GM19025 (cell line): ENCODE measurements around the gene PGK2.
"Not testable (repeated sequence)": the region's sequence is repeated elsewhere in the genome, so short reads cannot be mapped to it uniquely, and the experiment has no call there.

Source experiments
- ATAC-seq: cut with Tn5 transposase; IDR thresholded peaks from one replicate; pipeline ENCODE4 v1.9.1; 2021; ENCODE audit warnings: mild to moderate bottlenecking, low read depth, moderate library complexity; ENCODE audit not compliant: unreplicated experiment

The PGK2 gene

DNA sequence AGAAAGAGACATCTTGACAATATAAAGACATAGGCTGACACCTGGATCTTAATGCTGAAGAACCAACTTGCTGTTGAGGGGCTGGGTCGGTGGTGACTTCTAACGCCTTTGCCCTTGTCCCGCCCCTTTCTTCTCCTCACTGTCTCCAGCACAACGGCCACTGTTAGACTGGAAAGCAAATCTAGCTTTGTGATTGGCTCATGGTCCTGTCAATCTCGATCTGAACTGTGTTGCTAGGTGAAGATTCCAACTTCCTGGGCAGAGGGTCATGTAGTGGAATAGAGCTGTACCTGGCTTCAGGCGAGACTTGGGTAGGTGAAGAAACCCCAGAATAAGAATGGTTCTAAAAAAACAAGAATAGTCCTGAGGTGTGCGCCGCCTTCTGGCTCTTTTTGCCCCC lies at the start of gene PGK2:
PGK2 (minus strand) TSS at position 110 of the 400 bp plus-strand sequence; CDS start at position 12, 98 bp downstream.
- ATAC-seq, result no peak

GRCh38 chr6:49835140-49835539 lies 48.1 kb upstream of the PGK2 start:
- no peak for ATAC-seq

GRCh38 chr6:49833386-49833785 lies 46.3 kb upstream of the PGK2 start:
- ATAC-seq, result no peak

GRCh38 chr6:49826743-49827406 lies 39.8 kb upstream of the PGK2 start:
- peak; percentile 95 for ATAC-seq

DNA sequence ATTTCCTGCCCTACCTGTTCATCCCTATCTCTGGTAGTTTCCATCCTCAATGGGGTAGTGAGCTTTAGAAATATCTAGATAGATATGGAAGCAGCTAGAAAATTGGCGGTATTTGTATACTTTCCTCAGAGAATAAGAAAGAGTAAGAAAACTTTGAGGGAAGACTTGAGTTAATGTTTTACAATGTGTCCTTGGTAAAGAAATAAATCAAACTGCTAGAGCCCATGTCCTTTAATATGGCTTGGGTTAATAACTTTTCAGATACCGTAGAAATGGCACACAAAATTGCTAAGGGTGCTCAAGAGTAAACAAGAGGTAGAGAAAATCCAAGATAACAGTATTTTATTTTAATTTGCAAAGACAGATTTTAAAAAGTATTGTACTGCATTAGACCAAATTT lies 28.1 kb upstream of the PGK2 start:
- no peak for ATAC-seq

DNA sequence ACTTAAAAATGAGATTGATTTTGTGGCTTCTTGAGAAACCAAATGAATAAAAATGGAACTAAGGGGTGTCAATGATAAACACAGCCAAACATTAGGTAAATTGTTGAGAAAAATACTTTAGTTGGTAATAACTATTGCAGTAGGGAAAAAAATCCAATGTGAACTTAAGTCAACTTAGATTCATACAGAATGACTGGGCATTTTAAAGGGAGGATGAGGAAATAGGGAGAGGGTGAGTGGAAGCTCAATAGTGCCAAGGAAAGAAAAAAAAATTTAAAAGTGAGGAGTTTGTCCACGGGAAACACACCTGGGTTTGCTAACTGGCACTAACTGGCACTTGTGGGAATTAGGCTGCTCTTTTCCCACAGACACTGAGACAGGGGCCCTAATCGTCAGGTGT lies 26.2 kb upstream of the PGK2 start:
- ATAC-seq, result no peak

DNA sequence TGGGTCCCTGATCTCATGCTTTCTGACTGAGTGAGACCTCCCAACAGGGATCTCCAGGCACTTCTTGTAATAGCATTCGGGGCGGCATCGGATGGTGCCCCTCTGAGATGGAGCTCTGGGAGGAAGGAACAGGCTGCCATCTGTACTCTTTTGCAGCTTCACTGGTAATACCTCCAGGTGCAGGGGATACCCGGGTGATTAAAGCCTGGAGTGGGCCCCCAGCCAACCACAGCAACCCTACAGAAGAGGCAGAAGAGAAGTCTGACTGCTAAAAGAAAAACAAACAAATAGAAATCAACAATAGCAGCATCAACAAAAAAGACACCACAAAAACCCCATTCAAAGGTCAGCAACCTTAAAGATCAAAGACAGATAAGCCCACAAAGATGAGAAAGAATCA lies 19.1 kb upstream of the PGK2 start:
- no peak for ATAC-seq

GRCh38 chr6:49805246-49805645 lies 18.2 kb upstream of the PGK2 start:
- no peak for ATAC-seq

DNA sequence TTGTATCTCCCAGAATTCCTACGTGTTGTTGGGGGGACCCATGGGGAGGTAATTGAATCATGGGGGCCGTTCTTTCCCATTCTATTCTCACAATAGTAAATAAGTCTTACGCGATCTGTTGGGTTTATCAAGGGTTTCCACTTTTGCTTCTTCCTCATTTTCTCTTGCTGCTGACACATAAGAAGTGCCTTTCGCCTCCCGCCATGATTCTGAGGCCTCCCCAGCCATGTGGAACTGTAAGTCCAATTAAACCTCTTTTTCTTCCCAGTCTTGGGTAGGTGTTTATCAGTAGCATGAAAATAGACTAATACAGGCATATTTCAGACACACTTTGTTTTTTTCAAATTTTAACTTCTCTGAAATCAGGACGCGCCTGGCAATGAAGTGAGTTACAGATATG lies 14.4 kb upstream of the PGK2 start:
- no peak for ATAC-seq

DNA sequence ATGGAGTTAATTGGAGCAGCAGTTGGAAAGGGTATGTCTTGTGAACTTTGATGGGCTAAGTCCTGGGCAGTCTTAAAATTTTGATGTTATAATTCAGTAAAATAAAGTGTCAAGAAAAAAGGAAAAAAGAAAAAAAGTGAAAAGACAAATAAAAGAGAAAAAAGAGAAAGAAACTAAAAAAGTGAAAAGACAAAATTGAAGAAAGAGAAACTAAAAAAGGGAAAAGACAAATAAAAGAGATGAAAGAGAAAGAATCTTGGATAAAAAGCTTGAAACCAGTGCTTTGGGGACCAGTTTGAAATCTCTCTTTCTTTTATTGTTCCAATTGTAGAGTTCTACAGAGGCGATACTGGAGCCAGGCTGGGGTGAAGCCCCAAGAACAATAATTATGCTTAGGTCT lies 12.0 kb upstream of the PGK2 start:
- ATAC-seq, result no peak

GRCh38 chr6:49796842-49797455 lies 9.9 kb upstream of the PGK2 start:
- not testable (repeated sequence) for ATAC-seq

DNA sequence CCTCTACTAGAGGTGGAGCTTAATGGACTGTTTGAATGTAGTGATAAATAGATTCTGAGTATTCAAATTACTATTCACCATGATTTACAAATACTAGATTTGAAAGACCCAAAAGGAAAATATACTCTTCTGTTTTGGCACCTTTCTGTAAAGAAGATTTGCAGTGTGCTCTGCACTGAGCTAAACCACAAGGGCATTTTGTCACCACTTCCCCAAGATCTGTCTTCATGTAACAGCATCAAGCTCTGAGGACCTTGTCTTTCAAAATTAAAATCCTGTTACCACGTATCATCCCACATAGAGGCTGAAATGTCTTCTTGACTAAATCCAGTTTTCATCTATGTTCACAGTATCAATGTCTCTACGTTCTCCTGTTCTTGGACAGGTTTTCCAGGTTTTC lies 3.3 kb upstream of the PGK2 start:
- no peak for ATAC-seq

DNA sequence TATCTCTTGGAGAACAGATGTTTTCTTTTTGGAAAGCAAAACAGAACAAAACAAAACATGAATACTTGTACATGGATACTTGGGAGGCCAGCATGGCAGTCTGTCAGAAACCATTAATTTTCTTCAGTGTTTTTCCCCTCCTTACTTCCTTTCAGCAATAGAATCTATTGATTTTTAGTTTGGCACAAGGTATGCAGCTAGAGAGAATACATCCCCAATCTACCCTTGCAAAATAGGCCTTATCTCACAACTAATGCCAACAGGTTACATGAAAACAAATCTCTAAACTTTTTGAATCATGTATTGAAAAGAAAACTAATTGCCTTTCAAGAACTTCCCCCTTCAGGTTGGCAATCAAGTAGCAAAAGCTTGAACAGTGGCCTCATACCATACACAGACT lies 2.8 kb downstream of the PGK2 start:
- no peak for ATAC-seq

- ATAC-seq, result no peak
These were observed 4.4 kb downstream of the PGK2 start for GRCh38 chr6:49782725-49783124.

DNA sequence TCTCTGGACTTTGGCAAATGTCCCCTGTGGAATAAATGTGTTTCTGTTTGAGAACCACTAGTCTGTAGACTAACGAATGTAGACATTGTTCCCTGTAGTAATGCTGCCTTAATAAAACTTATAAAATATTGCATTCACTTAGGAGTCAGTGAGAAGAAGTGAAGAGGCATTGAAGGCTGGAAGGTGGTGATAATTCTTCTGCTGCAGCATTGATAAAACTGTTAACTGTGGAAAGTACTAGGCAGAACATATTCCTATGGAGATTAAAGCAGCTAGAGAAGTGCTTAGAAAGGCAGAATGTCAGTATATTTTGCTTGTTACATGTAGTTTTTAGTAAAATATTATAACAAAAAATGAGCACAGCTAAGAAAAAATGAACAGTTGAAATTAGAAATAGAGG lies 4.8 kb downstream of the PGK2 start:
- no peak for ATAC-seq

DNA sequence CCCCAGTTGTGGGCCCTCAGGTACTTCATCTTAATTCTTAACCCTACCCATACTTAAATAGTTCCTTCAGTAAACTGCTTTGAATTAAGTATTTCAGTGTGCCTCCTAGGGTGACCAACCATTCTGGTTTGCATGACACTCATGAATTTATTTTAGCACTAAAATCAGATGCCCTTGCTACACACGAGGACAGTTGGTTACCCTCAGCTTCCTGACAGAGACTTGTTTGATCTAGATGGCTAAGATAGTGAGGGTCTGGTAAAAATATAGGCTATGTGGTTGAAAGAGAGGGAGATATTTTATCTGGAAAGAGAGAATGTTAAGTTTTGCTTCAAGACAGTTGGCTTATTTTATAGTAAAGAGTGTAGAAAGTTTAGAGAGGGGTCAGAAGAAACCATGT lies 10.6 kb downstream of the PGK2 start:
- no peak for ATAC-seq

DNA sequence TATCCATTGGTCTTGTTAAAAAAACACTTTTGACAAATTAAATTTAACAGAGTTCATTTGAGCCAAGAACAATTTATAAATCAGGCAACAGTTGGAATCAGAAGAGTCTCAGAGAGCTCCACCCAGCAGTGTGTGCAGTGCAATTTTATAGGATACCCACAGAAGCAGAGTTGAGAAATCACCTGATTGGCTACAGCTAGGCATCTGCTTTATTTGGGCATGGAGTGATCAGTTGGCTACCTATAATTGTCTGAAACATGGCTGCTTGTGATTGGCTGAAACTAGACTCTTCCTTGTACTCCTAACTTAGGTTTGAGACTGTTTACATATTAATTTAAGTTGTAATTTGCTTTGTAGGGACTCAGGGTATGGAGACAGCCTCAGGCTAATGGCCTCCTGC lies 12.0 kb downstream of the PGK2 start:
- ATAC-seq, result no peak

DNA sequence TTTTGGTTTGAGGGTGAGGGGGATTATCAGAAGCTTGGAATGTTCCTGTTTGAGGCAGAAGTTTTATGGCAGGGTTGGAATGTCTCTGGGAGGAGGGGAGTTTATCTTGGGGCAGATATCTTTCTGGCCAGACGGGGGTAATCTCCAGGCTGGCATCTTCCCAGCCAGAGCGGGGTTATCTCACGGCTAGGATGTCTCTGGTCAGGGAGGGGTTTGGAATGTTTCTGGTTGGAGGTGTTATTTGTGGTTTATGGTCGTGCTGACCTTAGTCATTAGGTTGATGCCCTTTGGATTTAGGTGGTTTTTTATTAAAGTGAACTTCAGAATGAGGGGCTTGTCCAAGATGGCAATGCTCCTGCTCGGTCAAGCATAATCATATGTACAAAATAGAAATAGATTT lies 14.8 kb downstream of the PGK2 start:
- ATAC-seq, result no peak

- ATAC-seq, result no peak
These were observed 20.3 kb downstream of the PGK2 start for GRCh38 chr6:49766762-49767161.

DNA sequence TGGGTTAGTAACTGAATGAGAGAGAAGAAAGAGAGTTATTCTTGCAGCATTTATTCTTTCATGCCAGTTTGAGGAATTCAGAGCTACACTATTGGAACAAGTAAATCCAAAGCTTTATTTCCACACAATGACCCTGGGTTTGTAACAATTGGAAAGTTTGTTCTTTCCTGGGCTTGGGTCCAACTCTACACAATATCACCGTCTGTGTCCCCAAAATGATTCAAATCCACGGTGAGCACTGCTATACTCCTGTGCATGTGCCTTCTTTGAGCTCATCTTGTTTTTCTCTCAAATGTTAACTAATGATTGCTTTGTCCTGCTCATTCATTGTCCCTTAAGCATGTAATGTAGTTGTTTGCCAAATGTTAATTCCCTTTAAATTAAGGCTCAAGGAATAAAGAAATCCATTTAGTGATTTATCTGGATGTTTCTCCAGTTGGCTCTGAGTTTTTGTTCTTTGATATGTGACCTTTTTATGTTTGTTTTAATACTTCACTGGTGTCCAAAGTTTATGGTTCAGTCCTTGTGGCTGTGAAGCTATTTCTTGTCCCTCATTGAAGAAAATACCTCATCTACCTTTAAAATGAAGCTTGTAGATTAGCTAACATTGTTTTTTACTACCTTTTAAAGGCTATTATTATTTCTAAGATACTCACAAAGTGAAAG lies 22.4 kb downstream of the PGK2 start:
- no peak for ATAC-seq

DNA sequence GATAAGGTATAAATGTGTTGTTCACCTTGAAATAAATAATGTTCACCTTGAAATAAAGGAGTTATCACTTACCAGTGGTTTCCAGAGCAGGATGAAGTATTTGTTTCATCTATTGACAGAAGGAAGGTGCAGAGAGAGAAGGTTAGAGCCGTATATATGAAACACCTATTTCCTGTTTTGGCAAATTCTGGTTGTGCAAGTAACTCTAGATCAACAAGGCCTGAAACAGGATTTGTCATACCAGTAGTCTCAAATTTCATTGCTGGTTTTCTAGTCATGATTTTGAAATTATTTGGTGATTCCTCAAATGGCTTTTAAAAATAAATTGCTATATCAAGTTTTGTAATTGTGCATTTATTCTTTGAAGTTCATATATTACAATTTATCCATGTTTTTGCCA lies 42.8 kb downstream of the PGK2 start, which contains the start of gene CRISP3:
CRISP3 (minus strand) TSS at position 130 of the 400 bp plus-strand sequence; CDS start at position 109, 21 bp downstream.
- ATAC-seq, result no peak

DNA sequence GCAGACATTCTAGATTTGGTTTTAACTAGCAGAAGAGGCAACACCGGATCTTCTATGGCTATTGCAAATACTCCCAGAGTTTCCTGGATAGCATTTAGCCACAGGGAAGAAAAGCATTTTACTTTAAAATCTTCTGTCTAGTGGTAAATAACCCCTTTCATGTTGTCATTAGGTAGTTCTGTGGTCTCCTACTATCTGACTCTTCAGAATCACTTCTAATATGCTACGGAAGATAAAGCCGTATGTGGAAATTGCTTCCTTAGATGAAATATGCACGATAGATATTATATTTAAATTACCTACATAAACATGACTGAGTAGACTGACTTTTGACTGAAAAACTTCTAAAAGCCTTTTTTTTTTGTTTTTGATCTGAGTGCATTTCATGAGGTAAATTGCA lies 43.7 kb downstream of the PGK2 start:
- ATAC-seq, result no peak
